Activated T-helper 1 cell treated with Interleukin-2 at 50 U/mL for 16 hours (primary cell): ENCODE measurements around the gene GNLY.

Experiments
- DNase-seq: peaks from one replicate; pipeline ENCODE4 v3.0.0-alpha.2; 2020; ENCODE audit warnings: low read depth

GNLY gene

GRCh38 chr2:85744741-85745601 lies 50.8 kb downstream of the GNLY start:
- DNase-seq: no peak

GRCh38 chr2:85745619-85746018 lies 51.5 kb downstream of the GNLY start:
- no peak for DNase-seq

GRCh38 chr2:85746321-85747004 lies 52.3 kb downstream of the GNLY start:
- DNase-seq: no peak

- no peak for DNase-seq
Observed at GRCh38 chr2:85747441-85747840, 53.3 kb downstream of the GNLY start.

- no peak for DNase-seq
Observed at GRCh38 chr2:85748039-85748734, 54.0 kb downstream of the GNLY start.
